Activated effector memory CD4-positive, alpha-beta T cell treated with Interleukin-2 at 50 U/mL for 16 hours (primary cell): ENCODE data around the gene RAET1L.
"Not testable (repeated sequence)": the region's sequence is repeated elsewhere in the genome, so short reads cannot be mapped to it uniquely, and the experiment has no call there.

Experiments
- DNase-seq: peaks from one replicate; pipeline ENCODE4 v3.0.0-alpha.2; 2020

The RAET1L gene

DNA sequence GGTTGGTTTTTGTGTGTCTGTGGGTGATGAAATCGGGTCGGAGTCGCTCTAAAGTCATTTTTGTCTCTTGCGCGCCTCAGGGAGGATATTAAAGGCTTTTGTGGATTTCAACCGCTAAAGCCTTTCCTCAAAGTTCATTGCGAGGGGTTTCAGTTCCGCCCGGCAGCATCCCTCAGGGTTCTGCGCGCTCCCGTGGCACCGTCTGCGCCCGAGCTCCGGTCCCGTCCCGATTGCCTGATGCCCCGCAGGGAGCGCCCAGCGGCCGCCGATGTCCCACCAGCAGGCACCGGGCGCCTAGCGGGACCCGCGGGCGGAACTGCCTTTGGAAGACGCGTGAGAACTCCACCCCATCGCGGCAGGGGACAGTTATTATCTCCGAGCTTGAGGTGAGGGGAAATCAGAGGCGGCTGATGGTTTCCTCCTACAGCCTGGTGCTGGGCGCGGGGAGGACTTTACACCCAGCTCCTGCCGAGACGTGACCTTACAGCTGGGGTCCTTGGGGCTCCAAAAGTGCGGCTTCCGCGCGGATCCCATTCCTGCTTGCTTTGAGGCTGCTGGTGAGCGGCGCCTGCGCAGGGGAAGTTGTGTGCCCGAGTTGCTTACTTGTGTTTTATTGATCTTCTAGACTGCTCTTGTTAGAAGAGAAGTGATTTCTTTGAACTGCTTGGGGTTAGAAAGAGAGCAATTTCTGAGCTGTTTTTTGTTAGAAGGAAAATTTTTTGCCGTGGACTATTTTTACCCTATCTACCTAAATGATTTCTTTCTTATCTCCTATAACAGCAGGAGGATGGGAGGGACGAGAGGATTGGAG, 34.5 kb downstream of the RAET1L start:
- DNase-seq = no peak

DNA sequence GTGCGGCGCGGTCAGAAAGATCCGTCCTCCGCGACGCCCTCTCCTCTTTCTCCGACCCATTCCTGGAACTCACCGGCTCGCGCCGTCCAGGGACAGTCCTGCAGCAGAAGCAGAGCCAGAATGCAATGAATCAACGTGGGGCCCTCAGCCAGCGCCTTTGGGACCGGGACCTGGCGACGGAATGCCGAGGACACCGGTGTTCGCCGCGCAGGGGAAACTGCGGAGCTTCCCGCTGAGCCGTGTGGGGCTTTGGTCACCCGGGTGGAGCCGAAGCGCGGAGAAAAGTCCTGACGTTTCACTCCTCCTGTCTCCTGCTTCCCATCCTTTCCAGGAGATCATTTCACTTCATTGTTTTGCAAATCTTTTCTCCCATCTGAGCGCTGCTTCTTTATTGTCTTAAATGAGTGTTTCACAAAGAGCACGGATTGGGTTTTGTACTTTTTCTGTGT, 35.1 kb downstream of the RAET1L start:
- no peak for DNase-seq

DNA sequence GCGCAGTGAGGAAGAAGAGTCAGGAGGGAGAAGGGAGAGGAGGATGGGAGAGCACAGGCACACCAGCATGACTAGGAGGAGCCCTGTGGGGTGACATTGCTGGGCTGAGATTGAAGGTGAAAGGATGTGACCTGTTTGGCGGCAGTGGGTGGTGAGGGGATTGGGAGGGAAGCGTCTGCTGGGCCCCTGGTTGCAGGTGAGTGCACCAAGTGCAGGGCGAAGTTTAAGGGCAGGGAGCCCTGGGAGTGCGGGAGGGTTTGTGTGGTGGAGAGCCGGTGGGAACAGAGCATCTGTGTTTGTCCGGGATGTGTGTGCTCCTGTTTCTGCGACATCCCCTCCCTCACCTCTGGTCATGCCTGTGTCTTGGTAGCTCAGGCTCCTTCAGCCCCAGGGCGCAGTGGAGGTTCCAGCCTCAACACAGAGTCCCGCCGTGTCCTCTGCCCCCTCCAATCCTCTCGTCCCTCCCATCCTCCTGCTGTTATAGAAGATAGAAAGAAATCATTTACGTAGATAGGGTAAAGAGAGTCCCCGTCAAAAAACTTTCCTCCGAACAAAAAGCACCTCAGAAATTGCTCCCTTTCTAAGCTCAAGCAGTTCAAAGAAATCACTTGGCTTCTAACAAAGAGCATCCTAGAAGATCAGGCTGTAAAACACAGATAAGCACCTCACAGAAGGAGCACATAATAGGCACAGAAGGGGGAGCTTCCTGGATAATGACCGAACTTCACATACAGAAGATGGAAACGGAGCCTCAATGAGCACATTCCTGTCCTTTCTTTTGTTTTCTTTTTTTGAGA, 36.6 kb downstream of the RAET1L start:
- no peak for DNase-seq

DNA sequence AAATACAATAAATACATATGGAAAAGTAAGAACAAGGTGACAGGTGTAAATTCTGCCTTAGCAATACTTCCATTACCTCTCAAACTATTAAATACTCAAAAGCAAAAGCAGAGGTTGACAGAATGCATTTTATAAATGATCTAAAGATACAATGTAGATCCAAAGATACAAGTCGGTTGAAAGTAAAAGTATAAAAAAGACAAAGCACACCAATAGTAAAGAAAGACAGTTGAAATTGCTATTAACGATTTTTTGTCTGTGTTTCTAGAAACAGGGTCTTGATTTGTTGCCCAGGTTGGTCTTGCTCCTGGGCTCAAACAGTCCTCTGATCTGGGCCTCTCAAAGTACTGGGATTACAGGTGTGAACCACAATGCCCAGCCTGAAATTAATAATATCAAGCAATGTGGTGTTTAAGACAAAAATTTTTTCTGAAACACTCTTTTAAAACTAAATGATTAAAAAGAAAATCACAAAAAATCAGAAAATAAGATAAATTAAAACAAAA, 37.7 kb downstream of the RAET1L start:
- no peak for DNase-seq

DNA sequence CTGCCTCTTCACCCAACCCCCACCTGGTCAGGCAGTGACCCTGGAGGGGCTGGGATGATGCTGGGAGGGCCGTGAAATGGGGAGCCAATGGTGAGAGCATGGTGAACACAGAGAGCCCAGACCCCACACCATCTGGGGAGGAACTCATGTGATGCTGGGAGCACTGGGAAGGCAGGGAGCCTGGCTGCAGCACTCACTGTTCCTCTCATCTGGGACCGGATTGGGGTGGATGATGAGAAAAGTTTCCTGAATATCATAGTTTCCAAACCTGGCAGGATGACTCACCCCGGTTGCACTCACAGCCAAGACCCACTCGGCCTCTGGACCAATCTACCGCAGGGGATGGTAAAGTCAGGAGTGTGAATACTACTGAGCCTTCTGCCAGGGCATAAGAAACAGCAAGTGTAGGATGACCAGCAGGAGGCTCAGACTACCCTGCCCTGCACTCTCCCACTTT, 39.8 kb downstream of the RAET1L start:
- no peak for DNase-seq

DNA sequence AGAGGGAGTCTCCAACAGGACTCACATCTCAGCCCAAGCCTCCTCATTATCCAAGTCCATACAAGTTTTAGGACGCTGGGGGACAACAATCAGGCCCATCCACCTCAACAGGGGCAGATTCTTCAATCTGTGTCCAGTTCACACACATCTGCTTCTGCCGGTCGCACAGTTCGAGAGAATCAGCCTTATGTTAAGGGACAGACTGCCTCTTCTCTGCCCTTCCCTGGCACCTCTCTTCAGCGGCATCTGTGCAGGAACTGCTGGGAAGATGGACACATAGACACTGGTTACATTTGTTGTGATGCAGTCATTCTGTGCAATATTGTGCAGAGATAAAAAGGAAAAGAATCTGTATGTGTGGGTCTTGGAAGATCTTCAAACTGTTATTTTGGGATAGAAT, 40.6 kb downstream of the RAET1L start:
- DNase-seq = no peak

DNA sequence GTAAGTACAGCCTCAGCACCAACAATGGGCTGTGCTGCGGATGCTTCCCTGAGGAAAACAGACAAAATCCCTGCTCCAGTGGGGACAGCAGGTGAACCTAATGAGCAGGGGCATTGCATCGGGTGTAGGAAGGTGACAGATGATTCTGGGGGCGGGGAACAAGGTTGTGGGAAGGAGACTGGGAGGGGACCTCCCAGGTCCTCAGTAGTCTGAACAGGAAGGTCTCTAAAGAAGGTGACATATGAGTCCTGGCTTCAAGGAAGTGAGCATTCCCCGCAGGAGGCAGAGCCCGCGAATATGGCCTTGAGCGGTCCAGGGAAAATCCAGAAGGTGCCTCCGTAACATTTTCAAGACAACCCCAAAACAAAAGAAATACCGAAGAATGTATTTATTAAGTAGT, 42.2 kb downstream of the RAET1L start:
- no peak for DNase-seq

DNA sequence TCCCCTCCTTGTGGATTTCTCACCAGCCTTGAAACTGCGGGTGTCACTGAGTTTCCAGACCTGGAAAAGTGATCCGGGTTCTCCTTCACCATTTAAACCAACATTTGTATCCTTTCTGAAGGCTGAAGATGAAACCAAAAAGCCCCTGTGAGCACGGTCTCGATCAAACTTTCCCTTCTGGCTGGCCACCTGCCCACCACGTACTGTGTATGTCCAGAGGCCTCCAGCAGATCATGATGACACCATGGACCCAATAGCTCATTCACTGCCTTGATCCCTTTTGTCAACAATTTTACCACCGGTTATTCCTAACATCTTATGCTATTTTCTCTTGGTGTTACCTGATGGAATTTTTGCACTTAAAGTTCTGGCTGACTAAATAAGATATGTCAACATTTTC, 46.0 kb downstream of the RAET1L start:
- no peak for DNase-seq

DNA sequence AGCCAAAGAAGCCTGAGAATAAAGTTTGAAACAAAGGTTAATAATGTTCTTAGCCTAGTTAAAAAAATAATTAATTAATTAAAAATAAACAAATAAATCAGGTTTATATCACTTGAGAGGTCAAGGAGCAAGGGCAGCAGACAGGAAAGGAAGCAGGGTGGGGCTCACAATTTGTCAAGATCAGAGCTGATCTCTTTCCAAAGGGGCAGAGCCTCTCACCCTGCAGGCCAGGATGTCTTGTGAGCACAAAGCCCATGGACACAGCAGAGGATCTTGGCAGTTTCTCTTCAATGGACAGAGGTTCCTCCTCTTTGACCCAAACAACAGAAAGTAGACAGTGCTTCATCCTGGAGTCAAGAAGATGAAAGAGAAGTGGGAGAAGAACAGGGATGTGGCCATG, 46.7 kb downstream of the RAET1L start:
- no peak for DNase-seq

DNA sequence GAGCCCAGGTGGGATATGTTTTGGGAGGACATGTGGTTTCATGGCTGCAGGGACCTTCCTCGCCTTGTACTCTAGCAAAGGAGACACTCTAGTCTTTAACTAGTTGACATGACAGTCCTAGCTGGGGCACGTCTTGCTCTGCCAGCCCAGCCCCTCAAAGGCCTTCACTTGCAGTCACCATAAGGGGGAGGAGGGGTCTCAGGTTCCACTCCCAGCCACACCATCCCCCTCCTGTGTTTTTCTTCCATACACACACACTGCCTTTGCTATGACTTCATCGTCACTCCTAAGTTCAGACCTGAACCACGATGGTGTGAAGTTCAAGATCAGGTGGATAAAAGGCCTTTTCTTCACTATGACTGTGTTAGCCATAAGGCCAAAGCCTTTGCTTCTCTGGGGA, 48.1 kb downstream of the RAET1L start:
- DNase-seq = no peak

DNA sequence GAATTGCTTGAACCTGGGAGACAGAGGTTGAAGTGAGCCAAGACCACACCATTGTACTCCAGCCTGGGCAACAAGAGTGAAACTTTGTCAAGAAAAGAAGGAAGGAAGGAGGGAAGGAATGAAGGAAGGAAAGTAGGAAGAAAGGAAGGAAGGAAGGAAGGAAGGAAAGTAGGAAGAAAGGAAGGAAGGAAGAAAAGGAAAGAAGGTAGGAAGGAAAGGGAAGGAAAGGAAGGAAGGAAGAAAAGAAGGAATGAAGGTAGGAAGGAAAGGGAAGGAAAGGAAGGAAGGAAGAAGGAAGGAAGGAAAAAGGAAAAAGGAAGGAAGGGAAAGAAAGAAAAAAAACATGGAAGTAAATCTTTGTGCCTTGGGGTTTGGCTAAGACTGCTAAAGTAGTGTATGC, 49.9 kb downstream of the RAET1L start:
- DNase-seq = no peak

DNA sequence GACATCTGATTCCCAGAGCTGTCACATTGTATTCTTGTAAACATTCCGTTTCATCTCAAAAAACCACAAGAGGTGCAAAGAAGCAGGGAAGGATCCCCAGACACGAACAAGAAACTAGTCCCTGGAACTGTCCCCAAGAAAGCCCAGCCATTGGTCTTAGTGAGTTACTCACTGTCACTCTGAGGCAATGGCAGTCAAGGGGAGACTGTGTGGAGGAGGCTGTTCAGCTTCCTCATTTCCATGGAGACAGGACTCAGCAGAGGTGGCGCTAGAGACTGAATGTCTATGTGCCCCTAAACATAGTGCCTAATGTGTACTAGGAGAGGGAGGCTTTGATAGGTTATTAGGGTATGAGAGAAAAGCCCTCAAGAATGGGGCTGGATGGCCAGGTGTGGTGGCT, 50.5 kb downstream of the RAET1L start:
- DNase-seq = no peak

DNA sequence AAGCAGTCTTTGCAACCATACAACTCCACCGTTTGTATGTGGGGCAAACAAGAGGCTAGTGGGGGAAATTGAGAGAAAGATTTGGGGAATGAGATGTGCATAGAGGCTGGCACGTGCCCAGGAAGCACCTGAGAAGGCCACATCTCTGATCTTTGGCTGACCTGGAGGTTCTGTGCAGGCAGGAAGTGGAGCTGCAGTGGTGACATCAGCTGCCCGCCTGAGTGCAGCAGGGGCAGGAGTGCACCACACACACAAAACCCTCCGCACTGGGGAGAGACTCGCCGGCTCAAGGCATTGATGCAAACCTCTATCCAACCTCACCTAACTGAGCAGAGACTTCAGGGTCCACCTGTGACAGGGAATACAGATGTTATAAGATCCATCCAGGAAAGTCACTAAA, 50.9 kb downstream of the RAET1L start:
- DNase-seq = not testable (repeated sequence)

DNA sequence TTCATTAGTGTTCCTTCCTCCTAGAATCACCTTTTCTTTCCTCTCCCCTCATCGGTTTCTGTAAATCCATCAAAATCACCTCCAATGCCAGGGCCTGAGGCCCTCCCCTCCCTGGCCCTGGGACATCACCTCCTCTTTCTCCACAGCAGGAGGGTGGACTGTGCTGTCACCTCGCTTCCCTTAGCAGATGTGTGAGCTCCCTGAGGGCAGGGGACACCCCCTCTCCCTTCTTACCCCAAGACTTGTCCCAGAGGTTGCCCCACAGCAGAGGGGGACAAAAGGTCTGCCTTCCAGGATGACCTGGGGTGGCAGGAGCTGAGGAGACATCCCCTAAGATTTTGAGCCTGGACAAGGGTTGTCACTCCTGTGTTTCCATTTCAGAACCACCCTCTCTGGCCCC, 55.7 kb downstream of the RAET1L start:
- no peak for DNase-seq

DNA sequence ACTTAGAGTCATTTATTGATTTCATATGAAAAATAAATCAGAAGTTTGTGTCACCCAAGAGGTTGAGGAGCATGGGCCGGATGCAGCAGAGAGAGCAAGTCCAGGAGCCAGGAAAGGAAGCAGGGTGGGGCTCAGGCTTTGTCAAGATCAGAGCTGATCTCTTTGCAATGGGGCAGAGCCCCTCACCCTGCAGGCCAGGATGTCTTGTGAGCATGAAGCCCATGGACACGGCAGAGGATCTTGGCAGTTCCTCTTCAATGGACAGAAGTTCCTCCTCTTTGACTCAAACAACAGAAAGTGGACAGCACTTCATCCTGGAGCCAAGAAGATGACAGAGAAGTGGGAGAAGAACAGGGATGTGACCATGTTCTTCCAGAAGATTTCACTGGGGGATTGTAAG, 56.4 kb downstream of the RAET1L start:
- DNase-seq = not testable (repeated sequence)
